ENCODE results near the gene MRPS2. TPM values are rescaled to one million over a fixed set of nuclear protein-coding genes. Genes with fewer than 3 reads are reported as not detected.

MRPS2 gene
- total and polyA plus RNA-seq, 2 experiments from 2014 or later: 83.2 to 116 TPM

- no peak for TF ChIP-seq CTCF (conservative IDR thresholded peaks at IDR 0.05; ENCODE audit: low read depth in 2 of 2)
Measured at GRCh38 chr9:135500071-135500524, 384 bp upstream of the MRPS2 start (continued).

GRCh38 chr9:135501261-135502167, 1.0 kb downstream of the MRPS2 start:
- H3K4me3 ChIP-seq: peak overlapping the region; percentile 83
- DNase-seq (ENCODE audit: low spot score): no peak
- H2AFZ ChIP-seq: no peak overlapping the region
- H3K79me2 ChIP-seq (replicated peaks; ENCODE audit: insufficient read depth): peaks cover 19% of the 10 kb centered on the region
- no peaks in the 10 kb centered on the region; the same call in 1 of the 2 replicates for H4K20me1 ChIP-seq (replicated peaks; ENCODE audit: insufficient read depth)
- H3F3A ChIP-seq (replicated peaks; ENCODE audit: low read depth): 0 out of 2 replicates have a peak, but pooled peaks cover 3% of the 10 kb centered on the region
- H3K9me2 ChIP-seq (ENCODE audit: insufficient read depth): no peaks in the 10 kb centered on the region
- peak overlapping the region; percentile 95 for H3K4me2 ChIP-seq
- peaks cover 9% of the 10 kb centered on the region; the same call in 1 of the 2 replicates for H3K36me3 ChIP-seq (ENCODE audit: insufficient read depth)
- Mint-ChIP-seq H3K36me3 (ENCODE audit: low read depth) (peaks cover 39% of the 10 kb centered on the region), H3K9me3 (no peaks in the 10 kb centered on the region; the same call in 2 of the 3 replicates), H3K27me3 (ENCODE audit: insufficient read depth, low read depth, poor library complexity) (peaks cover 14% of the 10 kb centered on the region), H3K4me3 (peak overlapping the region; percentile 82), H3K27ac (peak overlapping the region; percentile 36; the same call in 1 of the 2 replicates), H3K4me1 (peaks cover 14% of the 10 kb centered on the region)
- ATAC-seq: peak; percentile 51
- no peak overlapping the region for H3K27ac ChIP-seq (ENCODE audit: low read depth)
- H3K27me3 ChIP-seq (ENCODE audit: insufficient read depth): no peaks in the 10 kb centered on the region
- H3K4me1 ChIP-seq (ENCODE audit: insufficient read depth): no peaks in the 10 kb centered on the region; the same call in 1 of the 2 replicates
- TF ChIP-seq ETS1 (IDR thresholded peaks at IDR 0.05): no peak
- TF ChIP-seq ZNF331 (CRISPR knock-in tag; IDR thresholded peaks at IDR 0.05; ENCODE audit: low read depth): no peak
- no peak for TF ChIP-seq ZNF114 (CRISPR knock-in tag; IDR thresholded peaks at IDR 0.05)
- TF ChIP-seq NANOG (IDR thresholded peaks at IDR 0.05; ENCODE audit: borderline replicate concordance): no peak
- no peak for TF ChIP-seq EZH2 (IDR thresholded peaks at IDR 0.05; ENCODE audit: low read depth, unreplicated experiment)
- TF ChIP-seq STAT1 (IDR thresholded peaks at IDR 0.05; ENCODE audit: unreplicated experiment): no peak
- TF ChIP-seq CREB1 (CRISPR knock-in tag; IDR thresholded peaks at IDR 0.05; ENCODE audit: low read depth): no peak
- TF ChIP-seq EZH2phosphoT487 (IDR thresholded peaks at IDR 0.05; ENCODE audit: unreplicated experiment): no peak
- TF ChIP-seq JUNB (IDR thresholded peaks at IDR 0.05; ENCODE audit: unreplicated experiment): no peak
- TF ChIP-seq ZNF462 (CRISPR knock-in tag; IDR thresholded peaks at IDR 0.05): no peak
